ENCODE results near the gene USP40.

Gene USP40

GRCh38 chr2:233474308-233475160, 92.0 kb downstream of the USP40 start:
- Histone ChIP-seq H2AFZ (ENCODE audit: low read depth, low read length) (no peak overlapping the region), H3K4me1 (ENCODE audit: insufficient read depth, low read length) (no peaks in the 10 kb centered on the region), H3K9me3 (ENCODE audit: insufficient read depth, low read length, severe bottlenecking) (no peaks in the 10 kb centered on the region), H3K36me3 (ENCODE audit: insufficient read depth, low read length) (peaks cover 23% of the 10 kb centered on the region), H3K79me2 (ENCODE audit: insufficient read depth, low read length) (no peaks in the 10 kb centered on the region), H3K9ac (ENCODE audit: low read depth, low read length) (no peak overlapping the region), H3K27me3 (ENCODE audit: insufficient read depth, low read length, poor library complexity) (no peaks in the 10 kb centered on the region), H3K4me2 (ENCODE audit: insufficient read depth, low read length) (no peak overlapping the region), H4K20me1 (ENCODE audit: insufficient read depth, low read length) (no peaks in the 10 kb centered on the region; the same call in 1 of the 2 replicates), H3K4me3 (ENCODE audit: low read depth in 1 of 2, low read length in 2 of 2) (no peak overlapping the region), H3K27ac (ENCODE audit: low read length) (no peak overlapping the region)
- ATAC-seq (ENCODE audit: insufficient read depth, low read depth), result peak; percentile 25; the same call in 1 of the 3 replicates
- TF ChIP-seq, protein P1, sequence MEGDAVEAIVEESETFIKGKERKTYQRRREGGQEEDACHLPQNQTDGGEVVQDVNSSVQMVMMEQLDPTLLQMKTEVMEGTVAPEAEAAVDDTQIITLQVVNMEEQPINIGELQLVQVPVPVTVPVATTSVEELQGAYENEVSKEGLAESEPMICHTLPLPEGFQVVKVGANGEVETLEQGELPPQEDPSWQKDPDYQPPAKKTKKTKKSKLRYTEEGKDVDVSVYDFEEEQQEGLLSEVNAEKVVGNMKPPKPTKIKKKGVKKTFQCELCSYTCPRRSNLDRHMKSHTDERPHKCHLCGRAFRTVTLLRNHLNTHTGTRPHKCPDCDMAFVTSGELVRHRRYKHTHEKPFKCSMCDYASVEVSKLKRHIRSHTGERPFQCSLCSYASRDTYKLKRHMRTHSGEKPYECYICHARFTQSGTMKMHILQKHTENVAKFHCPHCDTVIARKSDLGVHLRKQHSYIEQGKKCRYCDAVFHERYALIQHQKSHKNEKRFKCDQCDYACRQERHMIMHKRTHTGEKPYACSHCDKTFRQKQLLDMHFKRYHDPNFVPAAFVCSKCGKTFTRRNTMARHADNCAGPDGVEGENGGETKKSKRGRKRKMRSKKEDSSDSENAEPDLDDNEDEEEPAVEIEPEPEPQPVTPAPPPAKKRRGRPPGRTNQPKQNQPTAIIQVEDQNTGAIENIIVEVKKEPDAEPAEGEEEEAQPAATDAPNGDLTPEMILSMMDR (IDR thresholded peaks at IDR 0.05; ENCODE audit: borderline replicate concordance, extremely low read depth, low read length, poor library complexity, severe bottlenecking), result no peak
- no peak for TF ChIP-seq EZH2 (IDR thresholded peaks at IDR 0.05; ENCODE audit: borderline replicate concordance, low read depth, low read length, severe bottlenecking)
- DNase-seq, result no peak

DNA sequence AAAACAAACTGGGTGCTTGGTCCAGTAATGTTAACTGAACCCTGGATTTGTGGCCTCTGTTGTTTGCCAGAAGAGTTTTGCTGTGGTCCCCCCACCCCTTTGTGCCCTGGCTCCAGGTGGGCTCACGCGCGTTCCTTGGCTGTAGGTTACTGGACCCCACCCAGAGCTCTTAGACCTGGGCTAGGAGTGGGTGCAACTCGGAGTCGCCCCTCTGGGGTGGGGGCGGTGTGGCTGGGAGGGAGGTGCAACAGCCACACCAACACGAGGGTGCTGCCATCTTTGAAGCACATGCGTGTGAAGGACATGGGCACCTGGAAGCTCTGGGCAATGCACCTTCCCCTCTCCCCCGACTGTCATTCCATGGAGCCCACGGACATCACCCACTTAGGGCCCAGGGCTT, 92.7 kb downstream of the USP40 start:
- no peaks in the 10 kb centered on the region; the same call in 1 of the 2 replicates for H4K20me1 ChIP-seq (ENCODE audit: insufficient read depth, low read length)
- no peaks in the 10 kb centered on the region for H3K79me2 ChIP-seq (ENCODE audit: insufficient read depth, low read length)
- no peak for DNase-seq
- H3K27ac ChIP-seq (ENCODE audit: low read length), result no peak overlapping the region
- peaks cover 29% of the 10 kb centered on the region for H3K36me3 ChIP-seq (ENCODE audit: insufficient read depth, low read length)
- no peak overlapping the region for H3K4me3 ChIP-seq (ENCODE audit: low read depth in 1 of 2, low read length in 2 of 2)
- H2AFZ ChIP-seq (ENCODE audit: low read depth, low read length), result no peak overlapping the region
- H3K4me2 ChIP-seq (ENCODE audit: insufficient read depth, low read length), result no peak overlapping the region
- no peak overlapping the region for H3K9ac ChIP-seq (ENCODE audit: low read depth, low read length)
- ATAC-seq (ENCODE audit: insufficient read depth, low read depth), result no peak
- no peaks in the 10 kb centered on the region for H3K9me3 ChIP-seq (ENCODE audit: insufficient read depth, low read length, severe bottlenecking)
- TF ChIP-seq, protein P1 (IDR thresholded peaks at IDR 0.05; ENCODE audit: borderline replicate concordance, extremely low read depth, low read length, poor library complexity, severe bottlenecking), result no peak
- TF ChIP-seq EZH2 (IDR thresholded peaks at IDR 0.05; ENCODE audit: borderline replicate concordance, low read depth, low read length, severe bottlenecking), result no peak
- no peaks in the 10 kb centered on the region for H3K27me3 ChIP-seq (ENCODE audit: insufficient read depth, low read length, poor library complexity)
- no peaks in the 10 kb centered on the region for H3K4me1 ChIP-seq (ENCODE audit: insufficient read depth, low read length)

DNA sequence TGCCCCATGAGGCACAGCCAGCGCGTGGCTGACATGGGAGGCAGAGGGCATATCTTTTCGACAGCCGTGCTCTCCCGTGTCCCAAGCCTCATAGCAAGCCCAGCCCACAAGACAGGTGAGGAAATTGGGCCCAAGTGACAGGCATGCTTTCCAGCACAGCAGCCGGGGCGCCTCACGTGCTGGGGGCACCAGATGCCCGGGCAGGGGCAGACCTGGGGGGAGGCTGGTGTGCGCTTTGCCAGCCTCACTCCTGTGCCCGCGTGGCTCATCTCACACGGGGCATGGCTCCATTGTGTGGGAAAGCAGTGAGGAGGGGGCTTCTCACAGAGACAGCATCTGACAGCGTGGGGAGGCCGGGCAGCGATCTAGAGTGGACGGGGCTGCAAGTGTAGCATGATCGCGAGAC, 93.2 kb downstream of the USP40 start:
- ATAC-seq (ENCODE audit: insufficient read depth, low read depth), result no peak
- Histone ChIP-seq H2AFZ (ENCODE audit: low read depth, low read length) (no peak overlapping the region), H3K27me3 (ENCODE audit: insufficient read depth, low read length, poor library complexity) (no peaks in the 10 kb centered on the region), H3K36me3 (ENCODE audit: insufficient read depth, low read length) (peaks cover 34% of the 10 kb centered on the region), H3K27ac (ENCODE audit: low read length) (no peak overlapping the region), H4K20me1 (ENCODE audit: insufficient read depth, low read length) (no peaks in the 10 kb centered on the region; the same call in 1 of the 2 replicates), H3K4me1 (ENCODE audit: insufficient read depth, low read length) (no peaks in the 10 kb centered on the region), H3K4me3 (ENCODE audit: low read depth in 1 of 2, low read length in 2 of 2) (no peak overlapping the region), H3K79me2 (ENCODE audit: insufficient read depth, low read length) (no peaks in the 10 kb centered on the region), H3K9me3 (ENCODE audit: insufficient read depth, low read length, severe bottlenecking) (no peaks in the 10 kb centered on the region), H3K4me2 (ENCODE audit: insufficient read depth, low read length) (no peak overlapping the region), H3K9ac (ENCODE audit: low read depth, low read length) (no peak overlapping the region)
- DNase-seq, result no peak
- TF ChIP-seq EZH2 (IDR thresholded peaks at IDR 0.05; ENCODE audit: borderline replicate concordance, low read depth, low read length, severe bottlenecking), result no peak
- TF ChIP-seq, protein P1 (IDR thresholded peaks at IDR 0.05; ENCODE audit: borderline replicate concordance, extremely low read depth, low read length, poor library complexity, severe bottlenecking), result no peak
